ENCODE data around the gene ATF4. TPM values are rescaled to one million over a fixed set of nuclear protein-coding genes. Genes with fewer than 3 reads are reported as not detected.
A peak's percentile ranks its signal among the peaks of the same experiment; 100 is the strongest.

ATF4 gene
- total and polyA plus RNA-seq, 9 donors = 212 to 611 (median 252) TPM

DNA sequence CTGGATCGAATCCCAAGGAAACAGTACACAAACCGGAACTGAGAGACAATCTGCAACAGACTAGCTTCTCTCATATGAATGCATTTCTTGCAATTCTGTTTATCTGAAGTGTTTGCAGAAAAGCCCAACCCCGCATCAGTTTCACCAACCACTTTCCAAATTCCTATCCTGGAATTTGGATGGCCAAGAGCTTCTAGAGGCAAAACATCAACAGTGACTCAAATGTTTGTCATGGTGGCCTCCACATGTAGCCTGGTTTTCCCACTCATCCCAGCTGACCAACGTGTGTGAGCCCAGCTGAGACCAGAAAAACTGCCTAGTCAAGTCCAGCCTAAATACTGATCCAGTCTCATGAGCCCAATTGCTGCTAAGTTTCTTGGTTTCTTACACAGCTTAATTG is 26.6 kb upstream of the ATF4 start:
- Histone ChIP-seq H3K4me1 (ENCODE audit: insufficient read depth) (peaks cover 2% of the 10 kb centered on the region), H3K9me3 (no peaks in the 10 kb centered on the region), H3K36me3 (no peaks in the 10 kb centered on the region), H3K27me3 (no peaks in the 10 kb centered on the region), H3K27ac (no peak overlapping the region), H3K4me3 (no peak overlapping the region)
- 11 to 34% (median 16%) methylated on average over 4 of the region's 4 CpGs for WGBS, 3 donors
- no peak for TF ChIP-seq POLR2A (IDR thresholded peaks at IDR 0.05)
- no peak for TF ChIP-seq EP300 (IDR thresholded peaks at IDR 0.05)
- TF ChIP-seq, protein P1, sequence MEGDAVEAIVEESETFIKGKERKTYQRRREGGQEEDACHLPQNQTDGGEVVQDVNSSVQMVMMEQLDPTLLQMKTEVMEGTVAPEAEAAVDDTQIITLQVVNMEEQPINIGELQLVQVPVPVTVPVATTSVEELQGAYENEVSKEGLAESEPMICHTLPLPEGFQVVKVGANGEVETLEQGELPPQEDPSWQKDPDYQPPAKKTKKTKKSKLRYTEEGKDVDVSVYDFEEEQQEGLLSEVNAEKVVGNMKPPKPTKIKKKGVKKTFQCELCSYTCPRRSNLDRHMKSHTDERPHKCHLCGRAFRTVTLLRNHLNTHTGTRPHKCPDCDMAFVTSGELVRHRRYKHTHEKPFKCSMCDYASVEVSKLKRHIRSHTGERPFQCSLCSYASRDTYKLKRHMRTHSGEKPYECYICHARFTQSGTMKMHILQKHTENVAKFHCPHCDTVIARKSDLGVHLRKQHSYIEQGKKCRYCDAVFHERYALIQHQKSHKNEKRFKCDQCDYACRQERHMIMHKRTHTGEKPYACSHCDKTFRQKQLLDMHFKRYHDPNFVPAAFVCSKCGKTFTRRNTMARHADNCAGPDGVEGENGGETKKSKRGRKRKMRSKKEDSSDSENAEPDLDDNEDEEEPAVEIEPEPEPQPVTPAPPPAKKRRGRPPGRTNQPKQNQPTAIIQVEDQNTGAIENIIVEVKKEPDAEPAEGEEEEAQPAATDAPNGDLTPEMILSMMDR (IDR thresholded peaks at IDR 0.05) = no peak
- DNase-seq = no peak
- intact Hi-C loops (cut with DNase I) = no loop called here

DNA sequence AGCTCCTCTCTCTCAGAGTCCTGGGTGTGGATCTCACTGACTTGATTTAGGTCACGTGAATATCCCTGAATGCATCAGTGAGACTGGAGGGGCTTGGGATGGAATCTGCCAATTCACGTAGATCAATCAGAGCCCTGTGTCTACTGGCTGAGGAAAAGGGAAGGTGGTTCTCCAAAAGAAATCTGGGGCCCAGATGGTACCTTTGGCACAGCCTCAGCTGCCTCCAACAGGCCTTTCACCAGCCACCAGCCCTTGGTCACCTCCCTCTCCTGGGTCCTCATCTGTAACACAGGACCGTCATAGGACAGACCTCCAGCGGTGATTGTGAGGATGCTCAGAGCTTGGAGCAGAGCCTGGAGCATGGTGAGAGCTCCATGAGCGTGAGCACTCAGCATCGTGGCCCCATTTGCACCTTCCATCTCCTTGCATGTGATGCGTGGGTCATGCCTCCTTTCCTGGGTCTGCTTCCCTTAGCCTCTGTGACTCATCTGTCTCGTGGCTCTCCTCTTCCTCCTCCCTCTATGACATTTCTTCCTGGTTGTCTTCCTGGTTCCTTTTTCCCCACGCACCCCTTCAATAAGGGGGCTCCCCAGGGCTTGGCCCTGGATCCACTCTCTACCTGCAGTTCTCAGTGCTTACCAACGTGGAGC is 25.8 kb upstream of the ATF4 start:
- Histone ChIP-seq H3K4me1 (ENCODE audit: insufficient read depth) (peaks cover 2% of the 10 kb centered on the region), H3K9me3 (no peaks in the 10 kb centered on the region), H3K36me3 (no peaks in the 10 kb centered on the region), H3K27ac (no peak overlapping the region), H3K27me3 (no peaks in the 10 kb centered on the region), H3K4me3 (no peak overlapping the region)
- 82 to 83% (median 82%) methylated on average over 10 of the region's 10 CpGs for WGBS, 3 donors
- intact Hi-C loops (cut with DNase I) = no loop called here
- TF ChIP-seq POLR2A (IDR thresholded peaks at IDR 0.05) = no peak
- TF ChIP-seq, protein P1 (IDR thresholded peaks at IDR 0.05) = no peak
- TF ChIP-seq EP300 (IDR thresholded peaks at IDR 0.05) = no peak
- DNase-seq = no peak

DNA sequence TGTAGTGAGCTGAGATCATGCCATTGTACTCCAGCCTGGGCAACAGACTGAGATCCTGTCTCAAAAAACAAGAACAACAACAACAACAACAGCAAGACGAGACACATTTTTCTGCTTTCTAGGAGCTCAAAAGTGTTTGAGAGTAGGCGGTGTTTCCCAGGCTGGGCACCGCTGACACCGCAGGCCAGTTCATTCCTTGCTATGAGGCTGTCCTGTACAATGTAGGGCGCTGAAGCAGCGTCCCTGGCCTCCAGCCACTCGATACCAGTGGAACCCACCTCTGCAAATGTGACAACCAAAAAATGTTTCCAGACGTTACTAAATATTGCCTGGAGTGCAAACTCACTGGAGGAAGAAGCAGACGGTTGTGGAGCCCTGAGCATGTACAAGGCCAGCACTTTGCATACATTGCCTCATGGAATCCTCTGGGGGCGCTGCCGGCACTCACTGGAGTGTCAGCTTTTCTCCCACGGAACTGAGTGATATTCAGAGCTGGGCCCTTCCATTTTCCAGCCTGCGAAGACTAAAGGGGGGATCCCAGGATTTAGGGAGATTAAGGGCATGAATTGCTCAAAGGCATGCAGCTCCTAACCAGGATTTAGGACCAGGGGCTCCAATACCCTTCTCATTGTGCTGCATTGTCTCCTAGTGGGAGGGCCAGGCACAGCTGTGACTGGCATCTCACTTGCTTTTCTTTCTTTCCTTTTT is 24.1 kb upstream of the ATF4 start:
- H3K9me3 ChIP-seq = no peaks in the 10 kb centered on the region
- WGBS, 3 donors = 38 to 41% (median 40%) methylated on average over 13 of the region's 13 CpGs
- H3K4me1 ChIP-seq (ENCODE audit: insufficient read depth) = peaks cover 3% of the 10 kb centered on the region
- no peak overlapping the region for H3K27ac ChIP-seq
- H3K36me3 ChIP-seq = no peaks in the 10 kb centered on the region
- TF ChIP-seq POLR2A (IDR thresholded peaks at IDR 0.05) = no peak
- TF ChIP-seq, protein P1 (IDR thresholded peaks at IDR 0.05) = peak; percentile 51 to 70 (median 52)
- no peaks in the 10 kb centered on the region for H3K27me3 ChIP-seq
- no peak overlapping the region for H3K4me3 ChIP-seq
- peak; percentile 57 to 80 (median 68) for DNase-seq
- intact Hi-C loops (cut with DNase I) = loop anchor here in 1 of 4 donors (2.0 kb wide), 1 partner anchor 29 kb away; no protein-coding TSS in a partner anchor

DNA sequence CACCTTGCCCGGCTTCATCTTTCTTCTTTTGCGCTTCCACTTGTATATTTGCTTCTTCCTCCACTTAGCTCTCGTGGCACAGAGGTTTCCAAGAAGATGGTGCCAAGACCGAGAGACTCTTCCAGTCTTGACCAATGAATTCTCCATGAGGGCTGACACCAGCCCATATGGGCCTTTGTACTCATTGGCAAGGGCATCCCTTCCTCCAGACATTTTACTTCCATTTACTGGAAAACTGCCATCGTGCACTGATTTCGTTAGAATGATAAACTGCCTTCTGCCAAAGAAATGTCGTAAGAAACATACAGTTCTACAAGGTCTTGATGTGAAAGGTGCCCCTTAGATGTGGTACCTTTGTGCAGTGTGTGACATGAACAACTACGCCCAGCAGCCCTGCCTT is 22.9 kb upstream of the ATF4 start:
- Histone ChIP-seq H3K27ac (no peak overlapping the region), H3K27me3 (no peaks in the 10 kb centered on the region), H3K4me1 (ENCODE audit: insufficient read depth) (peaks cover 9% of the 10 kb centered on the region), H3K36me3 (no peaks in the 10 kb centered on the region), H3K9me3 (no peaks in the 10 kb centered on the region), H3K4me3 (no peak overlapping the region)
- TF ChIP-seq POLR2A (IDR thresholded peaks at IDR 0.05) (no peak), EP300 (IDR thresholded peaks at IDR 0.05) (no peak)
- TF ChIP-seq, protein P1 (IDR thresholded peaks at IDR 0.05) = no peak
- intact Hi-C loops (cut with DNase I) = loop anchor here in 1 of 4 donors (2.0 kb wide), 1 partner anchor 27 kb away; no protein-coding TSS in a partner anchor
- 82 to 88% (median 84%) methylated on average over 8 of the region's 8 CpGs for WGBS, 3 donors
- DNase-seq = no peak

Data from ovary (tissue), 9 donors.